Activated CD8-positive, alpha-beta memory T cell treated with anti-CD3 and anti-CD28 coated beads for 1 hour (primary cell): ENCODE results near the gene MBD3L1.

Source experiments
- DNase-seq, 2 donors: peaks; one replicate each; pipeline ENCODE4 v3.0.0-alpha.2; 2020; ENCODE audit warnings: low read depth in 1 of 2; ENCODE audit errors: extremely low read depth in 1 of 2

Gene MBD3L1

GRCh38 chr19:8832132-8833021 is at the start of gene MBD3L1, which contains the start of gene ZNF558:
Gene MBD3L1, plus strand, starts transcription at chr19:8832377. Its CDS starts 10,302 bp downstream, at chr19:8842679.
Gene ZNF558, minus strand, starts transcription at chr19:8832304. Its CDS starts 9,645 bp downstream, at chr19:8822659.
- DNase-seq = peak; percentile 98

- no peak for DNase-seq
These were observed 37.4 kb upstream of the MBD3L1 start for GRCh38 chr19:8794823-8795222.

- DNase-seq = no peak
These were observed 25.5 kb upstream of the MBD3L1 start for GRCh38 chr19:8806661-8807060.

- no peak for DNase-seq
These were observed 20.6 kb upstream of the MBD3L1 start for GRCh38 chr19:8811315-8812172.

- no peak for DNase-seq
These were observed 18.0 kb upstream of the MBD3L1 start for GRCh38 chr19:8814176-8814575.

GRCh38 chr19:8815780-8816179 is 16.4 kb upstream of the MBD3L1 start:
- DNase-seq = no peak

GRCh38 chr19:8820234-8820633 is 11.9 kb upstream of the MBD3L1 start:
- no peak for DNase-seq

- DNase-seq = no peak
These were observed 10.4 kb upstream of the MBD3L1 start for GRCh38 chr19:8821748-8822241.

- DNase-seq = no peak
These were observed 5.8 kb upstream of the MBD3L1 start for GRCh38 chr19:8826371-8826770.

GRCh38 chr19:8827277-8827676 is 4.9 kb upstream of the MBD3L1 start:
- DNase-seq = no peak

GRCh38 chr19:8831373-8831772 is 804 bp upstream of the MBD3L1 start:
- DNase-seq = no peak

GRCh38 chr19:8831832-8832131 is 395 bp upstream of the MBD3L1 start:
- no peak for DNase-seq

- DNase-seq = no peak
These were observed 3.3 kb downstream of the MBD3L1 start for GRCh38 chr19:8835446-8835845.

GRCh38 chr19:8835877-8836276 is 3.7 kb downstream of the MBD3L1 start:
- no peak for DNase-seq

GRCh38 chr19:8840708-8841107 is 8.5 kb downstream of the MBD3L1 start:
- DNase-seq = no peak

- no peak for DNase-seq
These were observed 14.6 kb downstream of the MBD3L1 start for GRCh38 chr19:8846819-8847218.

- DNase-seq = no peak
These were observed 17.1 kb downstream of the MBD3L1 start for GRCh38 chr19:8849232-8849631.

GRCh38 chr19:8850488-8850887 is 18.3 kb downstream of the MBD3L1 start:
- no peak for DNase-seq

- no peak for DNase-seq
These were observed 26.1 kb downstream of the MBD3L1 start for GRCh38 chr19:8858260-8858659.

- DNase-seq = no peak
These were observed 34.2 kb downstream of the MBD3L1 start for GRCh38 chr19:8866344-8866743.

GRCh38 chr19:8877854-8878705 is 45.9 kb downstream of the MBD3L1 start:
- DNase-seq = no peak
